Epithelial cell of proximal tubule (primary cell): ENCODE measurements around the gene PTPN23. TPM values are rescaled to one million over a fixed set of nuclear protein-coding genes. Genes with fewer than 3 reads are reported as not detected.

ENCODE experiments used
- DNase-seq: peaks from one replicate; pipeline ENCODE4 v3.0.0-alpha.2; 2011; ENCODE audit warnings: low read depth
- H3K4me3 ChIP-seq: 2 replicates; pipeline ENCODE4 v1.5.1; 2011; ENCODE audit warnings: low read depth, mild to moderate bottlenecking, low read length
- CTCF ChIP-seq: conservative IDR thresholded peaks from 2 replicates; pipeline ENCODE4 v1.5.1; 2012; ENCODE audit warnings: low read depth, mild to moderate bottlenecking, low read length
- total RNA-seq: library from RNA; depleted of rRNA; stranded (reverse); fragments of >200 nt; gene quantifications from 2 replicates; pipeline ENCODE4 v1.2.3, GENCODE V29; 2015

Gene PTPN23
- total RNA-seq, 1 donor from 2014 or later, result 15.0 TPM

GRCh38 chr3:47424434-47425382 is 43.9 kb downstream of the PTPN23 start:
- no peak for DNase-seq
- TF ChIP-seq CTCF, result no peak
- H3K4me3 ChIP-seq, result no peak overlapping the region

GRCh38 chr3:47425383-47425778 is 44.6 kb downstream of the PTPN23 start:
- no peak for TF ChIP-seq CTCF
- no peak overlapping the region for H3K4me3 ChIP-seq

GRCh38 chr3:47425959-47426358 is 45.1 kb downstream of the PTPN23 start:
- TF ChIP-seq CTCF, result no peak
- no peak for DNase-seq
- H3K4me3 ChIP-seq, result no peak overlapping the region

More at GRCh38 chr3:47425383-47425778, 44.6 kb downstream of the PTPN23 start:
- no peak for DNase-seq

GRCh38 chr3:47427866-47428265 is 47.0 kb downstream of the PTPN23 start:
- no peak overlapping the region for H3K4me3 ChIP-seq
- no peak for TF ChIP-seq CTCF
- no peak for DNase-seq

- no peak for TF ChIP-seq CTCF
- no peak overlapping the region for H3K4me3 ChIP-seq
- DNase-seq, result no peak
Observed at GRCh38 chr3:47428662-47429061, 47.8 kb downstream of the PTPN23 start.

GRCh38 chr3:47429476-47430270 is 48.9 kb downstream of the PTPN23 start:
- no peak for TF ChIP-seq CTCF
- H3K4me3 ChIP-seq, result no peak overlapping the region
- no peak for DNase-seq
